Epithelial cell of esophagus (primary cell): ENCODE results near the gene TNFAIP8L3.

ENCODE experiments used
- DNase-seq: peaks from one replicate; pipeline ENCODE4 v3.0.0; 2010; ENCODE audit warnings: low read depth
- H3K4me3 ChIP-seq: 2 replicates; pipeline ENCODE4 v1.5.1; 2011; ENCODE audit warnings: mild to moderate bottlenecking, low read length, control low read depth
- CTCF ChIP-seq: IDR thresholded peaks from 2 replicates; pipeline ENCODE4 v1.5.1; 2011; ENCODE audit warnings: low read depth, mild to moderate bottlenecking, low read length, control low read depth, inconsistent platforms; ENCODE audit not compliant: insufficient read depth; ENCODE audit errors: missing control alignments

TNFAIP8L3 gene

GRCh38 chr15:51097553-51098330, 3.0 kb upstream of the TNFAIP8L3 start:
- peak; percentile 65 for DNase-seq
- TF ChIP-seq CTCF, result no peak
- no peak overlapping the region for H3K4me3 ChIP-seq

GRCh38 chr15:51096976-51097375, 2.3 kb upstream of the TNFAIP8L3 start:
- H3K4me3 ChIP-seq, result no peak overlapping the region
- no peak for TF ChIP-seq CTCF
- no peak for DNase-seq

GRCh38 chr15:51095681-51096331, 1.1 kb upstream of the TNFAIP8L3 start:
- no peak for DNase-seq
- H3K4me3 ChIP-seq, result no peak overlapping the region
- no peak for TF ChIP-seq CTCF

GRCh38 chr15:51093839-51094605, 684 bp downstream of the TNFAIP8L3 start:
- TF ChIP-seq CTCF, result no peak
- peak overlapping the region; percentile 65 for H3K4me3 ChIP-seq
- peak; percentile 35 for DNase-seq

GRCh38 chr15:51093488-51093838, 1.2 kb downstream of the TNFAIP8L3 start:
- DNase-seq, result no peak
- TF ChIP-seq CTCF, result no peak
- H3K4me3 ChIP-seq, result no peak overlapping the region

- no peak overlapping the region for H3K4me3 ChIP-seq
- TF ChIP-seq CTCF, result no peak
- no peak for DNase-seq
These were observed 2.1 kb downstream of the TNFAIP8L3 start for GRCh38 chr15:51092480-51093040.
